Effector memory CD8-positive, alpha-beta T cell (primary cell): Measurements from ENCODE around the gene IL2RA.
"Not testable (repeated sequence)": the region's sequence is repeated elsewhere in the genome, so short reads cannot be mapped to it uniquely, and the experiment has no call there.

Source experiments
- ATAC-seq: fragments of 150-1000 bp; cut with Tn5 transposase; replicated peaks from 2 replicates; pipeline ENCODE4 v1.10.0; 2021; ENCODE audit warnings: mild to moderate bottlenecking, moderate library complexity
- DNase-seq, 3 experiments: peaks; one replicate each; pipeline ENCODE4 v3.0.0; 2021
- H3K27ac Mint-ChIP-seq, 2 donors: one replicate each; pipeline ENCODE4 v1.8.0; 2022; ENCODE audit warnings: mild to moderate bottlenecking in 2 of 2, mixed read lengths in 2 of 2, moderate library complexity in 2 of 2
- H3K27me3 Mint-ChIP-seq, 2 donors: one replicate each; pipeline ENCODE4 v1.8.0; 2022; ENCODE audit warnings: mixed read lengths in 2 of 2
- H3K36me3 Mint-ChIP-seq: one replicate; pipeline ENCODE4 v1.8.0; 2022; ENCODE audit warnings: mild to moderate bottlenecking, moderate library complexity, mixed read lengths; ENCODE audit not compliant: insufficient read depth
- H3K4me1 Mint-ChIP-seq, 2 donors: one replicate each; pipeline ENCODE4 v1.8.0; 2022; ENCODE audit warnings: low read depth in 2 of 2, mixed read lengths in 2 of 2
- H3K4me3 Mint-ChIP-seq, 2 donors: one replicate each; pipeline ENCODE4 v1.8.0; 2022; ENCODE audit warnings: mild to moderate bottlenecking in 2 of 2, mixed read lengths in 2 of 2, moderate library complexity in 2 of 2
- H3K9me3 Mint-ChIP-seq, 2 donors: one replicate each; pipeline ENCODE4 v1.8.0; 2022; ENCODE audit warnings: mixed read lengths in 2 of 2

The IL2RA gene

GRCh38 chr10:6074489-6075301 is 12.5 kb upstream of the IL2RA start:
- ATAC-seq (peak; percentile 41), DNase-seq (no peak)
- H3K27ac Mint-ChIP-seq = no peak overlapping the region
- H3K27me3 Mint-ChIP-seq = peaks cover 34 to 37% of the 10 kb centered on the region in 2 donors
- peaks cover 14 to 22% of the 10 kb centered on the region in 2 donors for H3K4me1 Mint-ChIP-seq
- H3K36me3 Mint-ChIP-seq = peaks cover 6% of the 10 kb centered on the region
- peak overlapping the region in 1 of 2 donors; percentile 7 for H3K4me3 Mint-ChIP-seq
- no peaks in the 10 kb centered on the region for H3K9me3 Mint-ChIP-seq

GRCh38 chr10:6072215-6072934 is 10.2 kb upstream of the IL2RA start:
- peaks cover 14 to 22% of the 10 kb centered on the region in 2 donors for H3K4me1 Mint-ChIP-seq
- ATAC-seq = peak; percentile 35
- peak overlapping the region; percentile 53 to 64 for H3K4me3 Mint-ChIP-seq
- no peak for DNase-seq
- H3K9me3 Mint-ChIP-seq = no peaks in the 10 kb centered on the region
- H3K27ac Mint-ChIP-seq = peak overlapping the region; percentile 25 to 35
- H3K36me3 Mint-ChIP-seq = peaks cover 6% of the 10 kb centered on the region
- H3K27me3 Mint-ChIP-seq = peaks cover 34 to 37% of the 10 kb centered on the region in 2 donors

DNA sequence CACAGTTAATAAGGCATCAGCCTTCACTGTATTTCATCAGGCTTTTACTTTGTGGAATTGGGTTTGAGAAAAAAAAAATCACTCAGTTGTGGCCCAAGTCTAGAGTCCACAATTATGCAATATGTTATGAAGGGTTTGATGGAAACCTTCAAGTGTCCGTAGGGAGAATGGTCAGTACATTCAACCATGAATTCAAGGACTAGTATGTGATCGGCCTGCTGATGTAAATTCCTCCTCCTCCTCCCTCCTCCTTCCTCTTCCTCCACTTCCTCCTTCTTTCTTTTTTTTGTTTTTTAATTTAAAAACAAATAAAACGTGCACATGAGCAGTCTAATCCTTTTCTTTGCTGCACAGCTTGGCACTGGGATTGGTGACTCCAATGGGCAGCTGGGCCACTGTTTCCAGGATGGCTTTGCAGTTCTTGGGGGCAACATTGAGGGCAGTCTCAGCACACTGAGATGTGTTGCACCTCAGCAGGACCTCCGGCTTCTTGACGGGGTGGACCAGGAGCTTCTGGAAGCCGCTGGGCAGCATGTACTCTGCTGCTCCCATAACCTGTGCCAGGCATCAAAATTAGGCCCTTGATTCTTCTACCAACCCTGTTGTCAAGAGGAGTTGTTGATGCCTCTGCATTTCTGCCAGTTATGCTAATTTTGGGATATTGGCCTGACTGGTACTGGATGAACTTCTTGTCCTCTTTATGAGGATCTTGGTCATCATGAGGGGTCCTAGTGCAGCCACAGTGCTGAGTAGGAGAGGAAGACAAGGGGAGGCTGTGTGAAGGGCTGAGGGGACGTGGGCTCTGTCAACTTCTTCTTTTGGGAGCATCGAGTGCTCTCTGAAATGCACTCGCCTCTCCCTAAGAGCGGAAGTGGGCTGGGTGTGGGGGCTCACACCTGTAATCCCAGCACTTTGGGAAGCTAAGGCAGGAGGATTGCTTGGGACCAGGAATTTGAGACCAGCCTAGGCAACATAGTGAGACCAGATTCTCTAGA is 9.3 kb upstream of the IL2RA start:
- peak overlapping the region in 1 of 2 donors; percentile 35 for H3K27ac Mint-ChIP-seq
- peaks cover 14 to 22% of the 10 kb centered on the region in 2 donors for H3K4me1 Mint-ChIP-seq
- peaks cover 27 to 35% of the 10 kb centered on the region in 2 donors for H3K27me3 Mint-ChIP-seq
- DNase-seq (no peak), ATAC-seq (no peak)
- H3K36me3 Mint-ChIP-seq = peaks cover 6% of the 10 kb centered on the region
- no peaks in the 10 kb centered on the region for H3K9me3 Mint-ChIP-seq
- H3K4me3 Mint-ChIP-seq = peak overlapping the region in 1 of 2 donors; percentile 53

GRCh38 chr10:6070660-6071059 is 8.5 kb upstream of the IL2RA start:
- Mint-ChIP-seq H3K36me3 (peaks cover 6% of the 10 kb centered on the region), H3K4me1 (peaks cover 22 to 28% of the 10 kb centered on the region in 2 donors), H3K4me3 (no peak overlapping the region), H3K27ac (no peak overlapping the region), H3K27me3 (peaks cover 23 to 29% of the 10 kb centered on the region in 2 donors), H3K9me3 (no peaks in the 10 kb centered on the region)
- ATAC-seq = no peak
- no peak for DNase-seq

DNA sequence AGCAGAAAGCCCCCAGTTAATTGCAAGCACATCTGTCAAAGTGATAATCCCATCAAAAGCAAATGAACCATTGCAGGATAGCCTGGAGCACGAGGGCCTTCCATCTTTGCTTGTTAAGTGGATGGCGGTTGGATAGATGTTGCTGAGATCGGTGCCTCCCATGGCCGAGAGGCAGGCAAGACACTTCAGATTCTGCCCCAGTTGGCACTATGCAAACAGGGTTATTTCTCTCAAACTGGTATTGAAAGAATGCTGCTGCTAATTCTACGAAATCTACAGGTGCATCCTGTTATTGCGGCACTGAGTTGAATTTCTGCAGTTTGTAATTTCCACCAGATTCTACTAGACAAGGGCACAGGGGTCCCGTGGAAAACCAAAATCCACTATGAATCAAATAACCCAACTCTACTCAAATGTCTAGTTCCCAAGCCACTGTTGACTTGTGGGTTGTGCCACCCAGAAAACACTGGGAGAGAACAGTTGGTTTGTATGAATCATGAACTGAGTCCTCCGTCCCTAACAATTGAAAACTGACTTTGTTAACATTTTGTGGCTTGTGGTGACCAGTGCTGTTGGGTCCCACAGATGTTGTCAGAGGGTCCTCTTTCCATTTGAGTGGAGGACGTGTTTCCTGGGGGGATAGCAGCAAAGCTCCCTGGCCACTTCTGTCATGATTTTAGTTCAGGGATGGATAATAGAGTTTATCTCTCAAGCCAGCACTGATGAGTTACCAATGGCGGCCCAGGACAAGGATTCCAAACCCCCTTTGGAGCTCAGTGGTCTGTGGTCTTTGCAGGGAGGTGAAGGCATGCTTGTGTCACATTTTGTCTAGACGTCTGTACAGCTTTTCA is 7.1 kb upstream of the IL2RA start:
- Mint-ChIP-seq H3K27me3 (peaks cover 18 to 19% of the 10 kb centered on the region in 2 donors), H3K4me3 (no peak overlapping the region), H3K27ac (no peak overlapping the region), H3K36me3 (peaks cover 6% of the 10 kb centered on the region), H3K4me1 (peaks cover 25 to 26% of the 10 kb centered on the region in 2 donors), H3K9me3 (no peaks in the 10 kb centered on the region)
- ATAC-seq (peak; percentile 21), DNase-seq (no peak)

DNA sequence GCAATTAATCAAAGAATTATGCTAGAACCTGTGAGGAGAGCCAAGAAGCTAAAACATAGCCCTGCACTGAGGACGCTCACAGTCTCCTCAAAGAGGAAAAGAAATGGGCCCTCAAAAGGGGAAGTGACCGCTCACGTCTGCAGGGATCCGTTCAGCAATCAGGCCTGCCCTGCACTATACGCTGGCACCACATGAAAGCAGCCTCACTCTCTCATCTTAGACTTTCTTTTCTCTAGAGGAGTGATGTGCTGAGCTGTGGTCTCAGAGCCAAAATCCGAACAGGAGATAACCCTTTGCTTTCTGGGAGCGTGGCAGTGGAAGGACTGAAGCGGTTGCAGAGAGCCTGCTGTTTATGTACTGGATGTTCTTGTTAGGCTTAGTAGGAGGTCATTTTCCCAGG is 6.3 kb upstream of the IL2RA start:
- H3K4me3 Mint-ChIP-seq = no peak overlapping the region
- peaks cover 6% of the 10 kb centered on the region for H3K36me3 Mint-ChIP-seq
- no peak overlapping the region for H3K27ac Mint-ChIP-seq
- H3K4me1 Mint-ChIP-seq = peaks cover 25% of the 10 kb centered on the region in 2 donors
- no peak for DNase-seq
- peak; percentile 49 for ATAC-seq
- peaks cover 10% of the 10 kb centered on the region in 2 donors for H3K27me3 Mint-ChIP-seq
- no peaks in the 10 kb centered on the region for H3K9me3 Mint-ChIP-seq

- peaks cover 23 to 24% of the 10 kb centered on the region in 2 donors for H3K4me1 Mint-ChIP-seq
- no peak overlapping the region for H3K4me3 Mint-ChIP-seq
- ATAC-seq (no peak), DNase-seq (no peak)
- no peak overlapping the region for H3K27ac Mint-ChIP-seq
- H3K27me3 Mint-ChIP-seq = peaks cover 7% of the 10 kb centered on the region in 2 donors
- peaks cover 6% of the 10 kb centered on the region for H3K36me3 Mint-ChIP-seq
- H3K9me3 Mint-ChIP-seq = no peaks in the 10 kb centered on the region
These were observed 5.8 kb upstream of the IL2RA start for GRCh38 chr10:6068006-6068405.

- no peak overlapping the region for H3K27ac Mint-ChIP-seq
- H3K4me1 Mint-ChIP-seq = peaks cover 19 to 23% of the 10 kb centered on the region in 2 donors
- DNase-seq = no peak
- H3K36me3 Mint-ChIP-seq = peaks cover 9% of the 10 kb centered on the region
- no peak for ATAC-seq
- no peak overlapping the region for H3K4me3 Mint-ChIP-seq
- H3K27me3 Mint-ChIP-seq = peaks cover 7% of the 10 kb centered on the region in 2 donors
- no peaks in the 10 kb centered on the region for H3K9me3 Mint-ChIP-seq
These were observed 5.3 kb upstream of the IL2RA start for GRCh38 chr10:6067457-6067856.

- Mint-ChIP-seq H3K27ac (no peak overlapping the region), H3K4me3 (no peak overlapping the region), H3K4me1 (peaks cover 17 to 25% of the 10 kb centered on the region in 2 donors), H3K27me3 (peaks cover 0 to 7% of the 10 kb centered on the region in 2 donors), H3K36me3 (peaks cover 15% of the 10 kb centered on the region), H3K9me3 (no peaks in the 10 kb centered on the region)
- ATAC-seq = no peak
- no peak for DNase-seq
These were observed 3.7 kb upstream of the IL2RA start for GRCh38 chr10:6065835-6066234.

GRCh38 chr10:6065406-6065805 is 3.2 kb upstream of the IL2RA start:
- H3K27me3 Mint-ChIP-seq = peaks cover 0 to 4% of the 10 kb centered on the region in 2 donors
- DNase-seq = no peak
- H3K27ac Mint-ChIP-seq = no peak overlapping the region
- H3K4me3 Mint-ChIP-seq = no peak overlapping the region
- no peaks in the 10 kb centered on the region for H3K9me3 Mint-ChIP-seq
- peaks cover 17 to 25% of the 10 kb centered on the region in 2 donors for H3K4me1 Mint-ChIP-seq
- H3K36me3 Mint-ChIP-seq = peaks cover 14% of the 10 kb centered on the region
- no peak for ATAC-seq

- not testable (repeated sequence) for H3K9me3 Mint-ChIP-seq, DNase-seq, H3K27ac Mint-ChIP-seq, H3K4me3 Mint-ChIP-seq, ATAC-seq, H3K27me3 Mint-ChIP-seq
- H3K4me1 Mint-ChIP-seq = peaks cover 21 to 29% of the 10 kb centered on the region in 2 donors
- H3K36me3 Mint-ChIP-seq = peaks cover 13% of the 10 kb centered on the region
These were observed 2.6 kb upstream of the IL2RA start for GRCh38 chr10:6064726-6065125.

DNA sequence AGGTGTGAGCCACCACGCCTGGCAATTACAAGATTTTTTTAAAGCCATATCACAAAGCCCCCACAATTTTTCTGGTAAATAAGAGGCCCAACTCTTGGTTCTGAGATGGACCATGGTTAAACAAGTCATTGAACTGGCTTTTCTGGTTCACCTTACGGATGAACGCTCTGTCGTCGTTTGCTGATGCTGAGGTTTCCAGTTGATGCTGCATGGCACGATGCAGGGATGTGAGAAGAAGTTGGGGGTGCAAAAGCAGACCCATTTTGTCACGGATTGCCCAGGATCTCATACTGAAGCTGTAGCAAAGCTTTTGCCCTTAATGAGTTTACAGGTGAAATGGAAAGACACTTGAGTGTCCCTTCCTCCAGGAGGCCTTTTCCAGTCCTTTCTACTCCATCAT is 2.0 kb upstream of the IL2RA start:
- Mint-ChIP-seq H3K9me3 (no peaks in the 10 kb centered on the region), H3K27ac (no peak overlapping the region), H3K4me3 (no peak overlapping the region), H3K4me1 (peaks cover 25 to 30% of the 10 kb centered on the region in 2 donors), H3K27me3 (no peaks in the 10 kb centered on the region), H3K36me3 (peaks cover 13% of the 10 kb centered on the region)
- ATAC-seq (no peak), DNase-seq (no peak)
